Fibroblast of lung (primary cell): Measurements from ENCODE around the gene ZNF804B.

Experiments used
- EZH2 ChIP-seq: IDR thresholded peaks from 2 replicates; pipeline ENCODE4 v1.5.1; 2012; ENCODE audit warnings: low read length, control low read depth, mild to moderate bottlenecking; ENCODE audit errors: missing control alignments
- TF ChIP-seq, protein P1 (sequence below), 2 donors: IDR thresholded peaks in 1 of 2; conservative IDR thresholded peaks in 1 of 2; 1 replicate in 1 of 2; 2 replicates in 1 of 2; pipeline ENCODE4 v1.5.1; 2011 to 2012; ENCODE audit warnings: low read length in 2 of 2, control low read depth in 1 of 2, inconsistent platforms in 1 of 2, low read depth in 1 of 2, mild to moderate bottlenecking in 1 of 2

DNA sequence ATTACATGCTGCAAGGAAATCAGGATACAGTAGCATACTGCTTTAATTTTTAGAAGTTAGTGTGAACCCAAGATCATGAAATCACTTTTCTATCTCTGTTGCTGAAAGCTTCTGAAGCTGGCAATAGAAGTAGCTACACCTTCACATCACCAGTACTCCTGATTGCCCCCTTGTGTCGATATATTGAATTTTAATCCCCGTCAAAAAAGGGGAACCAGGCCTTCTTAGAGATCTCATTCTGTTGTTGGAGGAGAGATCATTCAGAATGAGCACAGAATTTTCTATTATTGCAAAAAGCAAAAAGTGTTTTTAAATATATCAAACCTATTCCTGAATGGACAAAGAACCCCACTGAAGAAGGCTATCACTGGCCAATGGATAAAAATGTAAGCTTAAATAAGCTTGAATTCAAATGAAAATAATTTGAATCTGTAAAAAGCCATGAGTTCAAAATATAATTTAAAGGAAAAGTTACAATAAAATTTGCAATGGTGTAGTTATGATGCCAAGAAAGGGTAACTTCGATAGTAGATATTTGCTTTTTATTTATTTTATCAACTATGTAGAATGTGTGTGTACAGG is 75.7 kb downstream of the ZNF804B start:
- TF ChIP-seq, protein P1, sequence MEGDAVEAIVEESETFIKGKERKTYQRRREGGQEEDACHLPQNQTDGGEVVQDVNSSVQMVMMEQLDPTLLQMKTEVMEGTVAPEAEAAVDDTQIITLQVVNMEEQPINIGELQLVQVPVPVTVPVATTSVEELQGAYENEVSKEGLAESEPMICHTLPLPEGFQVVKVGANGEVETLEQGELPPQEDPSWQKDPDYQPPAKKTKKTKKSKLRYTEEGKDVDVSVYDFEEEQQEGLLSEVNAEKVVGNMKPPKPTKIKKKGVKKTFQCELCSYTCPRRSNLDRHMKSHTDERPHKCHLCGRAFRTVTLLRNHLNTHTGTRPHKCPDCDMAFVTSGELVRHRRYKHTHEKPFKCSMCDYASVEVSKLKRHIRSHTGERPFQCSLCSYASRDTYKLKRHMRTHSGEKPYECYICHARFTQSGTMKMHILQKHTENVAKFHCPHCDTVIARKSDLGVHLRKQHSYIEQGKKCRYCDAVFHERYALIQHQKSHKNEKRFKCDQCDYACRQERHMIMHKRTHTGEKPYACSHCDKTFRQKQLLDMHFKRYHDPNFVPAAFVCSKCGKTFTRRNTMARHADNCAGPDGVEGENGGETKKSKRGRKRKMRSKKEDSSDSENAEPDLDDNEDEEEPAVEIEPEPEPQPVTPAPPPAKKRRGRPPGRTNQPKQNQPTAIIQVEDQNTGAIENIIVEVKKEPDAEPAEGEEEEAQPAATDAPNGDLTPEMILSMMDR (conservative IDR thresholded peaks at IDR 0.05 in 1 of 2, IDR thresholded peaks at IDR 0.05 in 1 of 2; ENCODE audit: low read depth in 1 of 2, low read length in 2 of 2), result peak in 1 of 2 donors; percentile 27
- no peak for TF ChIP-seq EZH2
